ENCODE measurements around the gene SNAP23. TPM values are rescaled to one million over a fixed set of nuclear protein-coding genes. Genes with fewer than 3 reads are reported as not detected.
"Not testable (repeated sequence)": the region's sequence is repeated elsewhere in the genome, so short reads cannot be mapped to it uniquely, and the experiment has no call there.

SNAP23 gene
- total RNA-seq, 1 donor from 2014 or later = 23.4 TPM

DNA sequence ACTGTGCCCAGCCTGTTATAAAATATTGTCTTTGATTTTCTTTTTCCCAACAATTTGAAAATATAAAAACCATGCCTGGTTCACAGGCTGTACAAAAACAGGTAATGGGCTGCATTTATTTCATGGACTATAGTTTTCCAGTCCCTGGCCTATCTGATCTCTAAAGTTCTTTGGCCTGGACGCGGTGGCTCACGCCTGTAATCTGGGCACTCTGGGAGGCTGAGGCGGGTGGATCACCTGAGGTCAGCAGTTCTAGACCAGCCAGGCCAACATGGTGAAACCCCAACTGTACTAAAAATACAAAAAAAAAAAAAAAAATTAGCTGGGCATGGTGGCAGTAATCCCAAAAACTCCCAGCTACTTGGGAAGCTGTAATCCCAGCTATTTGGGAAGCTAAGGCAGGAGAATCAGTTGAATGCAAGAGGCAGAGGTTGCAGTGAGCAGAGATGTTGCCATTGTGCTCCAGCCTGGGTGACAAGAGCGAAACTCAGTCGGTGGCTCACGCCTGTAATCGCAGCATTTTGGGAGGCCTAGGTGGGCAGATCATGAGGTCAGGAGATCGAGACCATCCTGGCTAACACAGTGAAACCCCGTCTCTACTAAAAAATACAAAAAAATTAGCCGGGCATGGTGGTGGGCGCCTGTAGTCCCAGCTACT lies 61.2 kb downstream of the SNAP23 start:
- not testable (repeated sequence) for DNase-seq (ENCODE audit: low spot score)
- peak; percentile 49 for ATAC-seq

DNA sequence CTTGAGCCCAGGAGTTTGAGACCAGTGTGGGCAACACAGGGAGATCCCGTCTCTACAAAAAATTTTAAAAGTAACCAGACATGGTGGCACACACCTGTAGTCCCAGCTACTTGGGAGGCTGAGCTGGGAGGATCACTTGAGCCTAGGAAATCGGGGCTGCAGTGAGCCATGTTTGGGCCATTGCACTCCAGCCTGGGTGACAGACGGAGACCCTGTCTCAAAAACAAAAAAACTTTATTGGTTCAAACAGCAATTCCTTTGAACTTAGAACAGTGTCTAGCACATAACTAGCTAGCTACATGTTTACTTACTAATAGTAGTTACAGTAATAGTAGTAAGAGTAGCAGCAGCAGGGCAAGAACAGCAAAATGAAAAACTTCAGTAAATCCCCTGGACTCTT lies 63.3 kb downstream of the SNAP23 start:
- ATAC-seq (no peak), DNase-seq (ENCODE audit: low spot score) (no peak)

DNA sequence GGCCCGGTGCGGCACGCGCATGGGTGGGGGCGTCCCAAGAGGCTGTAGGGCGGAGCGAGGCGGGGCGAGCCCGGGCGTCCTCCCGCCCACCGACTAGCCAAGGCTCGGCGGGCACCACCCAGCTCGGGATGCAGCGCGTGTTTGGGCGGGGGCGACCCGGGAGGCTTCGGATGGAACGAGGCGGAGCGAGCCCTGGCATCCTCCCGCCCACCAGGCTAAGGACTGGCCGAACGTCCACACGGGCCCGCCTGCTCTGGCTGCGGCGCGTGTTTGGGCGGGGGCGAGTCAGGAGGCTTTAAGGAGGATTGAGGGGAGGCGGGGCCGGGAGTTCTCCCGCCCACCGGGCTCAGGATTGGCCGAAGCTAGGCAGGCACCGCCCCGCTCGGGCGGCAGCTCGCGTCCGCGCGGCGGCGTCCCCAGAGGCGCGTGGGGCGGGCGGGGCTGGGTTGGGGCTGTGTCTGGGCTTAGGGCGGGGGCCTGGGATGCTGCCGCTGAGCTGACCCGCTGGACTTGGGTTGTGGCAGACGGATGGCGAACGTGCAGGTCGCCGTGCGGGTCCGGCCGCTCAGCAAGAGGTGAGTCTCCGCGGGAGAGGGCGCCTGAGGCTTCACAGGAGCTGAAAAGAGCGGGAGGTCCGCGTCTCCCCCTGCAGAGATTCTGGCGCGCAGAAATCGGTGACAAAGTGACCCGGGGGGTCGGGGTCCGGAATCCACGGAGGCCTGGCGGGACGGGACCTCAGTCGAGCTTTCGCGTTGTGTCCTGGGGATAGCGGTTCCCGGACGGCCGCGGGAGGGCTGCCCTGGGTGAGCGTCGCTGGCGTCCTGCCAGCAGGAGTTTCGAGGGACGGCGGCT lies 80.0 kb downstream of the SNAP23 start, which contains the start of gene STARD9:
STARD9 (plus strand) TSS at position 419 of the 852 bp plus-strand sequence; CDS start at position 529, 110 bp downstream.
- DNase-seq (ENCODE audit: low spot score) = peak; percentile 98

DNA sequence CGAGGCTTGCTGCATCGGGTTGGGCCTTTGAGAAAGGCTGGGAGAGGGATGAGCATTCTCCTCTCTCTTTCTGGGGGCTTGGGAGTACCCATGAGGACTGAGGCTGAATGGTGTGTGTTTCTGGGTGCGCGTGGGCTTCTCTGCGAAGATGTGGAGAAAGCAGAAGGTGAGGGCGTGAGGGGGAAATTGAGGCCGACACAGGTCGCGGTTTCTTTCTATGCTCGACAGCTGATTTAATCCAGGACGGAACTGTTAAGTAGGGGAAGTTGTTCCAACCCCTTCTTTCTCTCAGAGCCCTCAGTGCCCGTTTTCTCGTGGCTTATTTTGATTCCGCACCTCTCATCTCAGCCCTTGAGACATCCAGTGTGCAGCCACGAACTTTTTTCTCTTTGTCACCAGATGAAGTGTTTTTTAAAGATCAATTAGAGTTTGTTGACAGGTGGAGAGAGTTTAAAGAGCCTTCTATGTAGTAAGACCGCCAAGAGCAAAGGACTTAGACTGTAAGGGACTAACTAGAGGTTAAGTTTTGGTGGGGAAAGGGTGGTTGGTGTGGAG lies 80.7 kb downstream of the SNAP23 start:
- DNase-seq (ENCODE audit: low spot score) (no peak), ATAC-seq (no peak)

More for the DNA sequence above, 80.0 kb downstream of the SNAP23 start, which contains the start of gene STARD9:
- ATAC-seq = peak; percentile 97

DNA sequence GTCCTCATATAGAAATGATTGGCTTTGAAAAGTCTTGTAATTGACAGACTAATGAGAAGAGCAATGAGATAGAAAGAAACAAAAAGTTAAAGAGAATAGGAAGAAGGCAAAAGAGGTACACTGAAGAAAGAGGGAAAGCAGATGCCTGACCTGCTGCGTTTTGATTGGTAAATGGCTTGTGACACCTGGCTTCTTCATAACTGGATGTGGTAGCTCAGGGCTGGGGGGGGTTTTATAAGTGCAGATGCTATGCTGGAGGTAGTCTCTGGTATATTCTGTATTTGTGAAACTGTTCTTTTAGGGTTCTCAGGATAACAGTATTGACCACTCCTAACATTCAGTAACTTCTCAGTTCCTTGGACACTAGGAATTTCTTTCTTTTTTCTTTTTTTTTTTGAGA lies 81.3 kb downstream of the SNAP23 start:
- DNase-seq (ENCODE audit: low spot score) = no peak
- no peak for ATAC-seq

DNA sequence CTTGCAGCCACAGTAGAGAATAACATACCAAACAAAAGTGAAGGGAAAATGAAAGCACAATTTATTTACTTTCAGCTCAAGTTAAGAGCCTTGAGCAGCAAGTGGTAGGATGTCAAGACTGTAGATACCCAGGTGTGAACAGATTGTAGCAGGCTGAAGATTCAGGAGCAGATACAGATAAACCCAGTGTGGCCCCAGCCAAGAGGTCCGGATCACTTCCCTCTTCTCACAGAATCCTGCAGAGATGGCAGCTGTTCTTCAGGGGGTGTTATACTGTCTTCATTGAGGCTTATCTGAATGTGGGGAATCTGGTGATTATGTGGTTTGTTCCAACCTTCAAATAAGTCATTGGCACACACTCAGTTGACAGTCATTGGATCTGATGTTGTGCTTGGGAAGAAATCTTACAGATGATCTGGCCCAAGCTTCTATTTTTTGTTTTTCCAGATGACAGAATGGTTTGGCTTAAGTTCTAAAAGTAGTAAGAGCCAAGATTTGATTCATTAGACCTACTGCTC lies 82.1 kb downstream of the SNAP23 start:
- no peak for ATAC-seq
- DNase-seq (ENCODE audit: low spot score) = no peak

DNA sequence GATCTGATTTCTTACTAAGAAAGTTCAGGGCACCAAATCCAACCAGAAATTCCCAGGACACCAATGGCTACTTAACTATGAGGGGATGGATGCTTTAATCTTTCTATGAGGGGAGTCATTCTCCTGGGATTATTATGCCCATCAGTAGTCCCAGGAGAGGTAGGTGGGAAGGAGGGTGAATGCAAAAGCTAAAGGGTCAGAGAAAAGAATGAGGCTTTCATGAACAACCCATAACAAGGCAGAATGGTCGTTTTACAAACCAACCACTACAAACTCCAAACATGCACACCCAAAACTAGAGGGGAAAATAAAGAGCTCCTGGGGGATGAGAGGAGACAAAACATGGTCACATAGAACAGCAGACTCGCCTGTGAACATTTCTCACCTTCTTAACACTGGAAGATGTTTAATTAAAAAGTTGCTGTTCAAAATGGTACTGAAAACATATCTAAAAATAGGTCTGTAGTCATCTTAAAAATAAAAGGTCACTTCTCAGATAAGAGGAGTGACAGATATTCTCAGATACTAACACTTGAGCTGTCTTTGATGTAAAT lies 83.6 kb downstream of the SNAP23 start:
- no peak for ATAC-seq
- DNase-seq (ENCODE audit: low spot score) = no peak

DNA sequence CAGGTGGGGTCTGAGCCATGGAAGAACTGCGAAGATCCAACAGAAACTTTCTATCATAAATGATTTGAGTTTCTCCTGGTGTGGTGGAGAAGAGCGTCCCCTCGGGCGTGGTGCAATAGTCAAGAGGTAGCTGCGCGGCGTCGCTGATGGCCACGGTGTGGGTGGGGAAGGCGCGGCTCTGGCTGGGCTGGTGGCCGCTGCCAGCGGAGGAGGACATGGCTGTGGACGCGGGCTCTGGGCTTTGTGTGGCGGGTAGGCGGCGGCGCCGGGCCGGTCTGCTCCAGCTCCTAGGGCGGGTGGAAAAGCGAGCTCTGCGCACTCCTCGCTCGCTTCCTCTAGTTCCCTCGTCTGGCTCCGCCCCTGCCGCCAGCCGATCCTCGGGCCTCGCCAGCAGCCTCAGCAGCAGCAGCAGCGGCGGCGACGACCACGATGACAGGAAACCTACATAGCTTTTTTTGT lies 85.9 kb downstream of the SNAP23 start:
- DNase-seq (ENCODE audit: low spot score) = peak; percentile 77
- ATAC-seq = peak; percentile 99

Other genes starting within 250 kb of the SNAP23 start
- gene GANC, start 222.4 kb upstream of the SNAP23 start, total RNA-seq = 33.8 TPM
- 12.7 TPM for gene TMEM87A, start 222.2 kb upstream of the SNAP23 start, total RNA-seq
- 26.4 TPM for gene CAPN3, start 136.1 kb upstream of the SNAP23 start, total RNA-seq
- 20.2 TPM for gene ZNF106, start 4.5 kb upstream of the SNAP23 start, total RNA-seq
- 8.4 TPM for gene LRRC57, start 53.2 kb downstream of the SNAP23 start, total RNA-seq
- 4.8 TPM for gene HAUS2, start 53.2 kb downstream of the SNAP23 start, total RNA-seq
- 0.91 TPM for gene STARD9, start 80.0 kb downstream of the SNAP23 start, total RNA-seq
- gene CDAN1, start 241.5 kb downstream of the SNAP23 start, total RNA-seq = 10.1 TPM